GM12878 (cell line): ENCODE data around the gene ARHGAP30. TPM values are rescaled to one million over a fixed set of nuclear protein-coding genes. Genes with fewer than 3 reads are reported as not detected.

Experiments
- ATAC-seq: fragments of 200-7000 bp; cut with Tn5 transposase; 3 replicates; pipeline ENCODE4 v1.9.1; 2020; ENCODE audit warnings: mild to moderate bottlenecking, moderate library complexity
- BruUV-seq: library from RNA; stranded (reverse); fragments of 400-500 nt; replicated peaks from 2 replicates; lab custom pipeline; 2021; lab: Mats Ljungman, UMichigan
- CTCF ChIA-PET: fragments of 300-600 bp; sonication (Branson Sonifier 250); formaldehyde crosslinking; extraction: SDS; loops from one replicate; lab custom pipeline; 2021; ENCODE audit warnings: inconsistent platforms; lab: Yijun Ruan, JAX
- POLR2A ChIA-PET: fragments of 350-600 bp; formaldehyde crosslinking; extraction: SDS; loops from one replicate; lab custom pipeline; 2021; ENCODE audit warnings: inconsistent platforms; lab: Charles Lee
- RAD21 ChIA-PET: fragments of 300-600 bp; sonication (Branson Sonifier 250); formaldehyde crosslinking; loops from one replicate; lab custom pipeline; 2023; ENCODE audit warnings: antibody characterized with exemption; ENCODE audit not compliant: unreplicated experiment; lab: Charles Lee
- SMC1A ChIA-PET: fragments of 300-600 bp; sonication (Branson Sonifier 250); formaldehyde crosslinking; loops from one replicate; lab custom pipeline; 2023; ENCODE audit not compliant: unreplicated experiment, uncharacterized antibody; lab: Charles Lee
- DNase-seq: peaks from one replicate; pipeline ENCODE4 v3.0.0-alpha.2; 2011; ENCODE audit warnings: low read depth, low spot score
- FAIRE-seq: peaks from 3 replicates; lab custom pipeline; 2011; peaks lifted over from hg19 to GRCh38; lab: Jason Lieb, UNC
- H2AFZ ChIP-seq: 2 replicates; pipeline ENCODE4 v1.6.0; 2011; ENCODE audit warnings: low read depth, low read length, control low read depth; ENCODE audit not compliant: control insufficient read depth
- H3K27ac ChIP-seq: 2 replicates; pipeline ENCODE4 v1.5.1; 2011; ENCODE audit warnings: control low read depth; ENCODE audit not compliant: control insufficient read depth, insufficient read depth
- H3K27me3 ChIP-seq, 2 experiments: replicated peaks in 1 of 2; 2 replicates each; pipeline versions ENCODE4 v1.6.0 to v1.6.1; 2011; ENCODE audit warnings: low read length in 1 of 2; ENCODE audit not compliant: control insufficient read depth in 2 of 2, insufficient read depth in 2 of 2
- H3K36me3 ChIP-seq, 2 experiments: 2 replicates each; pipeline ENCODE4 v1.5.1; 2011; ENCODE audit warnings: low read length in 1 of 2; ENCODE audit not compliant: control insufficient read depth in 2 of 2, insufficient read depth in 2 of 2
- H3K4me1 ChIP-seq: 2 replicates; pipeline ENCODE4 v1.6.1; 2011; ENCODE audit warnings: mild to moderate bottlenecking, low read length, moderate library complexity, mixed read lengths; ENCODE audit not compliant: control insufficient read depth, insufficient read depth
- H3K4me2 ChIP-seq: 2 replicates; pipeline ENCODE4 v1.6.0; 2011; ENCODE audit warnings: control low read depth; ENCODE audit not compliant: control insufficient read depth, insufficient read depth
- H3K4me3 ChIP-seq: fragments of 200-600 bp; sonication (generic); 2 replicates; pipeline ENCODE4 v1.5.1; 2016
- H3K79me2 ChIP-seq: 2 replicates; pipeline ENCODE4 v1.6.0; 2011; ENCODE audit warnings: low read length; ENCODE audit not compliant: control insufficient read depth, insufficient read depth
- H3K9ac ChIP-seq: 2 replicates; pipeline ENCODE4 v1.8.0; 2011; ENCODE audit warnings: low read length, control low read depth, mixed read lengths; ENCODE audit not compliant: control insufficient read depth, insufficient read depth
- H3K9me3 ChIP-seq: replicated peaks from 3 replicates; pipeline ENCODE4 v1.5.1; 2011; ENCODE audit warnings: mild to moderate bottlenecking, low read length; ENCODE audit not compliant: control insufficient read depth, insufficient read depth
- H4K20me1 ChIP-seq: 2 replicates; pipeline ENCODE4 v1.6.0; 2011; ENCODE audit not compliant: control insufficient read depth, insufficient read depth
- ATF3 ChIP-seq: IDR thresholded peaks from 2 replicates; pipeline ENCODE4 v1.6.1; 2011; ENCODE audit warnings: low read depth, mild to moderate bottlenecking, low read length, moderate library complexity, borderline replicate concordance; ENCODE audit errors: extremely low read depth
- CHD4 ChIP-seq: fragments of 200-600 bp; sonication (generic); IDR thresholded peaks from 2 replicates; pipeline ENCODE4 v1.6.1; 2016; ENCODE audit warnings: mild to moderate bottlenecking
- CREB1 ChIP-seq: IDR thresholded peaks from 2 replicates; pipeline ENCODE4 v1.6.1; 2012; ENCODE audit warnings: low read depth, mild to moderate bottlenecking, inconsistent platforms
- HCFC1 ChIP-seq: fragments of 150-350 bp; IDR thresholded peaks from 2 replicates; pipeline ENCODE4 v1.6.1; 2014; ENCODE audit warnings: low read length
- NFXL1 ChIP-seq: fragments of 450-650 bp; IDR thresholded peaks from 2 replicates; pipeline ENCODE4 v1.6.1; 2017; ENCODE audit warnings: antibody characterized with exemption, mild to moderate bottlenecking, borderline replicate concordance
- NRF1 ChIP-seq: conservative IDR thresholded peaks from 2 replicates; pipeline ENCODE4 v1.6.1; 2011; ENCODE audit warnings: mild to moderate bottlenecking, low read depth, low read length, improper control_type of control experiment
- STAT3 ChIP-seq: IDR thresholded peaks from 2 replicates; pipeline ENCODE4 v1.6.1; 2011; ENCODE audit warnings: low read depth, low read length, improper control_type of control experiment
- YBX1 ChIP-seq: fragments of 450-650 bp; IDR thresholded peaks from 2 replicates; pipeline ENCODE4 v1.6.1; 2016; ENCODE audit warnings: antibody characterized with exemption
- WGBS: methylation state at CpG from one replicate; pipeline ENCODE4 v1.1.6; 2016; ENCODE audit warnings: low lambda C conversion rate; ENCODE audit not compliant: insufficient replicate concordance, insufficient coverage; ENCODE audit errors: missing lambda C conversion rate; 5-methylcytosine and 5-hydroxymethylcytosine counted together
- in situ Hi-C: fragments of 300-500 bp; cut with MboI; formaldehyde crosslinking; loops from 9 replicates; pipeline ENCODE4 v1.14.3; 2018; ENCODE audit warnings: mixed read lengths
- intact Hi-C: fragments of 100-400 bp; cut with micrococcal nuclease; formaldehyde crosslinking; loops from one replicate; pipeline ENCODE4 v1.14.2; 2022; ENCODE audit not compliant: unreplicated experiment
- polyA plus RNA-seq, 11 experiments: library from polyadenylated mRNA; depleted of rRNA in 4 of 11; unstranded in 6 of 11; stranded (reverse) in 5 of 11; fragments of >200 nt; fragmentation: Nextera tagmentation in 4 of 11; fragmentation: Illumina TruSeq in 1 of 11; extraction: Ambion mirVana in 4 of 11; extraction: Trizol in 1 of 11; gene quantifications; 1 replicate in 1 of 11; 2 replicates in 10 of 11; pipeline versions ENCODE4 v1.2.1 to v1.2.3, GENCODE V29; 2011 to 2016; ENCODE audit warnings: inconsistent platforms in 2 of 11, missing spikeins in 2 of 11, low read depth in 1 of 11
- total RNA-seq, 4 experiments: library from RNA; depleted of rRNA in 3 of 4; stranded (reverse); fragments of >200 nt in 3 of 4; fragmentation: Illumina TruSeq in 1 of 4; extraction: Trizol in 1 of 4; gene quantifications; 2 replicates each; pipeline versions ENCODE4 v1.2.1 to v1.2.3, GENCODE V29; 2013 to 2021
- TF ChIP-seq, protein P1 (sequence below): fragments of 450-650 bp; IDR thresholded peaks from 2 replicates; pipeline ENCODE4 v1.6.1; 2018; ENCODE audit warnings: mild to moderate bottlenecking, low read depth, moderate library complexity; ENCODE audit not compliant: partially characterized antibody
- TF ChIP-seq, protein P2 (sequence below): fragments of 450-650 bp; IDR thresholded peaks from 2 replicates; pipeline ENCODE4 v1.6.1; 2016; ENCODE audit warnings: mild to moderate bottlenecking
- TF ChIP-seq, protein P3 (sequence below): fragments of 450-650 bp; IDR thresholded peaks from 2 replicates; pipeline ENCODE4 v1.6.1; 2016; ENCODE audit warnings: mild to moderate bottlenecking
- TF ChIP-seq, protein P4 (sequence below): fragments of 450-650 bp; IDR thresholded peaks from 2 replicates; pipeline ENCODE4 v1.6.1; 2017; ENCODE audit warnings: mild to moderate bottlenecking, moderate library complexity

ARHGAP30 gene
- total and polyA plus RNA-seq, 10 of the 15 experiments (the other 5 are each of a cell fraction or from before 2014, with no cell fraction given) = 12.9 to 143 (median 76.3) TPM

GRCh38 chr1:161013488-161014230, 56.0 kb downstream of the ARHGAP30 start:
- ChIA-PET SMC1A (interaction anchor here (0.7 to 6.6 kb wide), 16 partner anchors 7 to 224 kb away, joined by 3 to 34 read pairs (median 4); partner anchors contain the start of genes ARHGAP30, DEDD, F11R and USF1), RAD21 (interaction anchor here (0.9 to 2.7 kb wide), 9 partner anchors 16 to 152 kb away, joined by 3 to 14 read pairs (median 6); partner anchors contain the start of genes ARHGAP30, KLHDC9, PPOX and TSTD1), POLR2A (interaction anchor here (0.5 to 6.2 kb wide), 13 partner anchors 8 to 358 kb away, joined by 3 to 31 read pairs (median 4); partner anchors contain the start of genes ARHGAP30, F11R, KLHDC9 and USF1), CTCF (interaction anchor here (0.6 to 3.0 kb wide), 15 partner anchors 16 to 373 kb away, joined by 3 to 15 read pairs (median 4); partner anchors contain the start of genes ITLN2, KLHDC9, TSTD1 and USF1)
- peaks cover 43% of the 10 kb centered on the region for H3K79me2 ChIP-seq
- H2AFZ ChIP-seq = peak overlapping the region; percentile 83
- DNase-seq = peak; percentile 74
- in situ Hi-C loops = no loop called here
- H3K4me2 ChIP-seq = peak overlapping the region; percentile 82
- peak; percentile 92 for ATAC-seq
- no peaks in the 10 kb centered on the region for H4K20me1 ChIP-seq
- BruUV-seq = no TSS peak
- H3K9ac ChIP-seq = peak overlapping the region; percentile 69
- H3K27me3 ChIP-seq = no peaks in the 10 kb centered on the region
- no peaks in the 10 kb centered on the region for H3K36me3 ChIP-seq
- no peaks in the 10 kb centered on the region for H3K9me3 ChIP-seq
- intact Hi-C loops = loop anchor here (1.0 to 2.0 kb wide), 2 partner anchors 33 to 55 kb away; partner anchors contain the start of gene ARHGAP30
- peak overlapping the region; percentile 65 for H3K4me3 ChIP-seq
- WGBS = 2% methylated on average over 15 of the region's 15 CpGs
- peak; percentile 93 for FAIRE-seq
- peaks cover 28% of the 10 kb centered on the region for H3K4me1 ChIP-seq
- H3K27ac ChIP-seq = peak overlapping the region; percentile 97
- TF ChIP-seq STAT3 (no peak), CHD4 (no peak), NFXL1 (no peak), NRF1 (no peak), CREB1 (peak; percentile 74), YBX1 (no peak), HCFC1 (0 out of 2 replicates have a peak, but pooled peaks have one; percentile 22), ATF3 (no peak)
- TF ChIP-seq, protein P1, sequence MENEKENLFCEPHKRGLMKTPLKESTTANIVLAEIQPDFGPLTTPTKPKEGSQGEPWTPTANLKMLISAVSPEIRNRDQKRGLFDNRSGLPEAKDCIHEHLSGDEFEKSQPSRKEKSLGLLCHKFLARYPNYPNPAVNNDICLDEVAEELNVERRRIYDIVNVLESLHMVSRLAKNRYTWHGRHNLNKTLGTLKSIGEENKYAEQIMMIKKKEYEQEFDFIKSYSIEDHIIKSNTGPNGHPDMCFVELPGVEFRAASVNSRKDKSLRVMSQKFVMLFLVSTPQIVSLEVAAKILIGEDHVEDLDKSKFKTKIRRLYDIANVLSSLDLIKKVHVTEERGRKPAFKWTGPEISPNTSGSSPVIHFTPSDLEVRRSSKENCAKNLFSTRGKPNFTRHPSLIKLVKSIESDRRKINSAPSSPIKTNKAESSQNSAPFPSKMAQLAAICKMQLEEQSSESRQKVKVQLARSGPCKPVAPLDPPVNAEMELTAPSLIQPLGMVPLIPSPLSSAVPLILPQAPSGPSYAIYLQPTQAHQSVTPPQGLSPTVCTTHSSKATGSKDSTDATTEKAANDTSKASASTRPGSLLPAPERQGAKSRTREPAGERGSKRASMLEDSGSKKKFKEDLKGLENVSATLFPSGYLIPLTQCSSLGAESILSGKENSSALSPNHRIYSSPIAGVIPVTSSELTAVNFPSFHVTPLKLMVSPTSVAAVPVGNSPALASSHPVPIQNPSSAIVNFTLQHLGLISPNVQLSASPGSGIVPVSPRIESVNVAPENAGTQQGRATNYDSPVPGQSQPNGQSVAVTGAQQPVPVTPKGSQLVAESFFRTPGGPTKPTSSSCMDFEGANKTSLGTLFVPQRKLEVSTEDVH = peak; percentile 47
- TF ChIP-seq, protein P2, sequence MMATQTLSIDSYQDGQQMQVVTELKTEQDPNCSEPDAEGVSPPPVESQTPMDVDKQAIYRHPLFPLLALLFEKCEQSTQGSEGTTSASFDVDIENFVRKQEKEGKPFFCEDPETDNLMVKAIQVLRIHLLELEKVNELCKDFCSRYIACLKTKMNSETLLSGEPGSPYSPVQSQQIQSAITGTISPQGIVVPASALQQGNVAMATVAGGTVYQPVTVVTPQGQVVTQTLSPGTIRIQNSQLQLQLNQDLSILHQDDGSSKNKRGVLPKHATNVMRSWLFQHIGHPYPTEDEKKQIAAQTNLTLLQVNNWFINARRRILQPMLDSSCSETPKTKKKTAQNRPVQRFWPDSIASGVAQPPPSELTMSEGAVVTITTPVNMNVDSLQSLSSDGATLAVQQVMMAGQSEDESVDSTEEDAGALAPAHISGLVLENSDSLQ = no peak
- TF ChIP-seq, protein P3, sequence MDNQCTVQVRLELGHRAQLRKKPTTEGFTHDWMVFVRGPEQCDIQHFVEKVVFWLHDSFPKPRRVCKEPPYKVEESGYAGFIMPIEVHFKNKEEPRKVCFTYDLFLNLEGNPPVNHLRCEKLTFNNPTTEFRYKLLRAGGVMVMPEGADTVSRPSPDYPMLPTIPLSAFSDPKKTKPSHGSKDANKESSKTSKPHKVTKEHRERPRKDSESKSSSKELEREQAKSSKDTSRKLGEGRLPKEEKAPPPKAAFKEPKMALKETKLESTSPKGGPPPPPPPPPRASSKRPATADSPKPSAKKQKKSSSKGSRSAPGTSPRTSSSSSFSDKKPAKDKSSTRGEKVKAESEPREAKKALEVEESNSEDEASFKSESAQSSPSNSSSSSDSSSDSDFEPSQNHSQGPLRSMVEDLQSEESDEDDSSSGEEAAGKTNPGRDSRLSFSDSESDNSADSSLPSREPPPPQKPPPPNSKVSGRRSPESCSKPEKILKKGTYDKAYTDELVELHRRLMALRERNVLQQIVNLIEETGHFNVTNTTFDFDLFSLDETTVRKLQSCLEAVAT = peak; percentile 55; the same call in 1 of the 2 replicates
- TF ChIP-seq, protein P4, sequence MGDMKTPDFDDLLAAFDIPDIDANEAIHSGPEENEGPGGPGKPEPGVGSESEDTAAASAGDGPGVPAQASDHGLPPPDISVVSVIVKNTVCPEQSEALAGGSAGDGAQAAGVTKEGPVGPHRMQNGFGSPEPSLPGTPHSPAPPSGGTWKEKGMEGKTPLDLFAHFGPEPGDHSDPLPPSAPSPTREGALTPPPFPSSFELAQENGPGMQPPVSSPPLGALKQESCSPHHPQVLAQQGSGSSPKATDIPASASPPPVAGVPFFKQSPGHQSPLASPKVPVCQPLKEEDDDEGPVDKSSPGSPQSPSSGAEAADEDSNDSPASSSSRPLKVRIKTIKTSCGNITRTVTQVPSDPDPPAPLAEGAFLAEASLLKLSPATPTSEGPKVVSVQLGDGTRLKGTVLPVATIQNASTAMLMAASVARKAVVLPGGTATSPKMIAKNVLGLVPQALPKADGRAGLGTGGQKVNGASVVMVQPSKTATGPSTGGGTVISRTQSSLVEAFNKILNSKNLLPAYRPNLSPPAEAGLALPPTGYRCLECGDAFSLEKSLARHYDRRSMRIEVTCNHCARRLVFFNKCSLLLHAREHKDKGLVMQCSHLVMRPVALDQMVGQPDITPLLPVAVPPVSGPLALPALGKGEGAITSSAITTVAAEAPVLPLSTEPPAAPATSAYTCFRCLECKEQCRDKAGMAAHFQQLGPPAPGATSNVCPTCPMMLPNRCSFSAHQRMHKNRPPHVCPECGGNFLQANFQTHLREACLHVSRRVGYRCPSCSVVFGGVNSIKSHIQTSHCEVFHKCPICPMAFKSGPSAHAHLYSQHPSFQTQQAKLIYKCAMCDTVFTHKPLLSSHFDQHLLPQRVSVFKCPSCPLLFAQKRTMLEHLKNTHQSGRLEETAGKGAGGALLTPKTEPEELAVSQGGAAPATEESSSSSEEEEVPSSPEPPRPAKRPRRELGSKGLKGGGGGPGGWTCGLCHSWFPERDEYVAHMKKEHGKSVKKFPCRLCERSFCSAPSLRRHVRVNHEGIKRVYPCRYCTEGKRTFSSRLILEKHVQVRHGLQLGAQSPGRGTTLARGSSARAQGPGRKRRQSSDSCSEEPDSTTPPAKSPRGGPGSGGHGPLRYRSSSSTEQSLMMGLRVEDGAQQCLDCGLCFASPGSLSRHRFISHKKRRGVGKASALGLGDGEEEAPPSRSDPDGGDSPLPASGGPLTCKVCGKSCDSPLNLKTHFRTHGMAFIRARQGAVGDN = peak; percentile 85
